Measurements from ENCODE around the gene KDM5A. TPM values are rescaled to one million over a fixed set of nuclear protein-coding genes. Genes with fewer than 3 reads are reported as not detected.
"Not testable (repeated sequence)": the region's sequence is repeated elsewhere in the genome, so short reads cannot be mapped to it uniquely, and the experiment has no call there.

The KDM5A gene
- total and polyA plus RNA-seq, 11 donors, result 4.7 to 55.6 (median 31.2) TPM

- ATAC-seq (no peak), DNase-seq (no peak)
- Histone ChIP-seq H3K36me3 (peaks cover 3 to 78% (median 73%) of the 10 kb centered on the region in 9 donors), H3K27me3 (no peaks in the 10 kb centered on the region), H3K9me3 (peaks cover 0 to 40% (median 6%) of the 10 kb centered on the region in 12 donors), H3K4me3 (no peak overlapping the region), H3K27ac (no peak overlapping the region), H3K4me1 (no peaks in the 10 kb centered on the region)
- intact Hi-C loops (cut with DNase I), result no loop called here
- 70 to 94% (median 81%) methylated on average over 1 of the region's 1 CpG for WGBS, 4 donors
- TF ChIP-seq POLR2A (IDR thresholded peaks at IDR 0.05), result no peak
- TF ChIP-seq CTCF (IDR thresholded peaks at IDR 0.05), result no peak
These were observed 21.1 kb downstream of the KDM5A start for GRCh38 chr12:367972-368371.

GRCh38 chr12:366820-367219 lies 22.3 kb downstream of the KDM5A start:
- no peak for ATAC-seq

GRCh38 chr12:359091-359490 lies 30.0 kb downstream of the KDM5A start:
- Histone ChIP-seq H3K4me3 (no peak overlapping the region), H3K4me1 (no peaks in the 10 kb centered on the region), H3K36me3 (peaks cover 3 to 98% (median 96%) of the 10 kb centered on the region in 9 donors), H3K9me3 (peaks cover 0 to 15% (median 0%) of the 10 kb centered on the region in 12 donors), H3K27me3 (no peaks in the 10 kb centered on the region), H3K27ac (no peak overlapping the region)
- WGBS, 4 donors, result 97 to 100% (median 99%) methylated on average over 1 of the region's 1 CpG
- ATAC-seq (no peak), DNase-seq (no peak)
- intact Hi-C loops (cut with DNase I), result no loop called here
- TF ChIP-seq POLR2A (IDR thresholded peaks at IDR 0.05), result no peak
- TF ChIP-seq CTCF (IDR thresholded peaks at IDR 0.05), result no peak

More at GRCh38 chr12:366820-367219, 22.3 kb downstream of the KDM5A start:
- Histone ChIP-seq H3K27ac (no peak overlapping the region), H3K27me3 (no peaks in the 10 kb centered on the region), H3K9me3 (peaks cover 0 to 31% (median 6%) of the 10 kb centered on the region in 12 donors), H3K4me3 (no peak overlapping the region), H3K4me1 (no peaks in the 10 kb centered on the region), H3K36me3 (peaks cover 3 to 89% (median 85%) of the 10 kb centered on the region in 9 donors)
- intact Hi-C loops (cut with DNase I), result no loop called here
- TF ChIP-seq CTCF (IDR thresholded peaks at IDR 0.05), result no peak
- TF ChIP-seq POLR2A (IDR thresholded peaks at IDR 0.05), result no peak
- 98 to 100% (median 100%) methylated on average over 2 of the region's 2 CpGs for WGBS, 4 donors
- DNase-seq, result no peak

GRCh38 chr12:356276-356988 lies 32.7 kb downstream of the KDM5A start:
- Histone ChIP-seq H3K36me3 (peaks cover 3 to 98% (median 96%) of the 10 kb centered on the region in 9 donors), H3K27ac (no peak overlapping the region), H3K27me3 (no peaks in the 10 kb centered on the region), H3K4me3 (no peak overlapping the region), H3K4me1 (peaks cover 0 to 7% (median 0%) of the 10 kb centered on the region in 12 donors), H3K9me3 (peaks cover 0 to 16% (median 0%) of the 10 kb centered on the region in 12 donors)
- TF ChIP-seq CTCF (IDR thresholded peaks at IDR 0.05) (no peak), POLR2A (IDR thresholded peaks at IDR 0.05) (no peak)
- ATAC-seq, result no peak
- WGBS, 4 donors, result 83 to 87% (median 87%) methylated on average over 7 of the region's 7 CpGs
- DNase-seq, result no peak
- intact Hi-C loops (cut with DNase I), result no loop called here

GRCh38 chr12:351197-351596 lies 37.9 kb downstream of the KDM5A start:
- Histone ChIP-seq H3K36me3 (peaks cover 2 to 91% (median 81%) of the 10 kb centered on the region in 9 donors), H3K9me3 (peaks cover 0 to 12% (median 0%) of the 10 kb centered on the region in 12 donors)
- H3K27me3 ChIP-seq; ATAC-seq; H3K4me3 ChIP-seq; H3K27ac ChIP-seq; H3K4me1 ChIP-seq; intact Hi-C loops (cut with DNase I); DNase-seq: not testable (repeated sequence)
- WGBS, 4 donors, result 97 to 99% (median 98%) methylated on average over 4 of the region's 4 CpGs

GRCh38 chr12:349625-350024 lies 39.5 kb downstream of the KDM5A start:
- 91 to 98% (median 97%) methylated on average over 7 of the region's 7 CpGs for WGBS, 4 donors
- H3K4me3 ChIP-seq; H3K4me1 ChIP-seq; H3K27ac ChIP-seq; ATAC-seq; intact Hi-C loops (cut with DNase I); H3K27me3 ChIP-seq; DNase-seq: not testable (repeated sequence)
- Histone ChIP-seq H3K9me3 (peaks cover 0 to 12% (median 0%) of the 10 kb centered on the region in 12 donors), H3K36me3 (peaks cover 2 to 77% (median 66%) of the 10 kb centered on the region in 9 donors)

- H3K27ac ChIP-seq; intact Hi-C loops (cut with DNase I); DNase-seq; H3K4me1 ChIP-seq; H3K9me3 ChIP-seq; H3K27me3 ChIP-seq; ATAC-seq; H3K4me3 ChIP-seq: not testable (repeated sequence)
- H3K36me3 ChIP-seq, result peaks cover 0 to 65% (median 58%) of the 10 kb centered on the region in 9 donors
- 88 to 99% (median 96%) methylated on average over 6 to 7 of the region's 7 CpGs for WGBS, 4 donors
These were observed 46.1 kb downstream of the KDM5A start for GRCh38 chr12:343036-343435.

Measured in heart left ventricle (tissue), 16 donors.